GM12873 (cell line): ENCODE measurements around the gene IRF1.

Source experiments
- TF ChIP-seq, protein P1 (sequence below): IDR thresholded peaks from 2 replicates; pipeline ENCODE4 v1.5.1; 2012; ENCODE audit warnings: low read depth, mild to moderate bottlenecking, moderate library complexity, low read length, control low read depth; ENCODE audit not compliant: insufficient read depth; ENCODE audit errors: missing control alignments

IRF1 gene

DNA sequence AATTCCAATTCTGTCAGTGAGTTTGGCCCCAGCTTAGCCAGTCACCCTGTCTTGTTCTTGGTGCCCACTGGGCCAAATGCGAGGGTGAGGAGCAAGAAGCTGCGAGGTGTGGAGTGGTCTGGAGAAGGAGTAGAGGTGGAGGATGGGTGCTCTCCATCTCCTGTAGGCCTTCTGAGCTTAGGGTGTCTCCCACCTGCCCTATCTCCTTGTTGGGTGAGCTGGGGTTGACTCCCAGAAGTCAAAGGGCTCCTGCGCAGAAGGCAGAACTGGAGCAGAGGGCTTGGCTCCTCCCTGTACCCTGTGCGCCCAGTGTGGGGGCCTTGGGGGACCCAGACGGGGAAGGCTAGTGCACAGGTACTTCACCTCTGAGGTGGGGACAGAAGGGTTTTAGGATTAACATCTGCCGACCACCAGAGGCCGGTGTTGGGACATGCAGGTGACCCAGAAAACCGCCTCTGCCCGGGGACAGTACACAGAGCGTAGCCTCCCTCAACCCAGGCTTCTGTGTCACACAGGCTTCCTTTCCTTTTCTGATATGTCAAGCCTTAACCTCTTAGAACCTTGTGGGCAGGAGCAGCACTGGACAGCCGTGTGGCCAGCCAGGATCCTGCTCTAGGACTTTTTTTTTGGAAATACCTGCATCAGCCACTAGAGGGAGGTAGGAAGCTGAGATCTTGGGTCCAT lies 35.9 kb upstream of the IRF1 start:
- TF ChIP-seq, protein P1, sequence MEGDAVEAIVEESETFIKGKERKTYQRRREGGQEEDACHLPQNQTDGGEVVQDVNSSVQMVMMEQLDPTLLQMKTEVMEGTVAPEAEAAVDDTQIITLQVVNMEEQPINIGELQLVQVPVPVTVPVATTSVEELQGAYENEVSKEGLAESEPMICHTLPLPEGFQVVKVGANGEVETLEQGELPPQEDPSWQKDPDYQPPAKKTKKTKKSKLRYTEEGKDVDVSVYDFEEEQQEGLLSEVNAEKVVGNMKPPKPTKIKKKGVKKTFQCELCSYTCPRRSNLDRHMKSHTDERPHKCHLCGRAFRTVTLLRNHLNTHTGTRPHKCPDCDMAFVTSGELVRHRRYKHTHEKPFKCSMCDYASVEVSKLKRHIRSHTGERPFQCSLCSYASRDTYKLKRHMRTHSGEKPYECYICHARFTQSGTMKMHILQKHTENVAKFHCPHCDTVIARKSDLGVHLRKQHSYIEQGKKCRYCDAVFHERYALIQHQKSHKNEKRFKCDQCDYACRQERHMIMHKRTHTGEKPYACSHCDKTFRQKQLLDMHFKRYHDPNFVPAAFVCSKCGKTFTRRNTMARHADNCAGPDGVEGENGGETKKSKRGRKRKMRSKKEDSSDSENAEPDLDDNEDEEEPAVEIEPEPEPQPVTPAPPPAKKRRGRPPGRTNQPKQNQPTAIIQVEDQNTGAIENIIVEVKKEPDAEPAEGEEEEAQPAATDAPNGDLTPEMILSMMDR: peak; percentile 78

- TF ChIP-seq, protein P1: no peak
These were observed 34.7 kb upstream of the IRF1 start for GRCh38 chr5:132525299-132525724.

GRCh38 chr5:132510076-132510475 lies 19.5 kb upstream of the IRF1 start:
- TF ChIP-seq, protein P1: no peak

- TF ChIP-seq, protein P1: peak; percentile 76
These were observed 15.6 kb upstream of the IRF1 start for GRCh38 chr5:132506094-132506692.

DNA sequence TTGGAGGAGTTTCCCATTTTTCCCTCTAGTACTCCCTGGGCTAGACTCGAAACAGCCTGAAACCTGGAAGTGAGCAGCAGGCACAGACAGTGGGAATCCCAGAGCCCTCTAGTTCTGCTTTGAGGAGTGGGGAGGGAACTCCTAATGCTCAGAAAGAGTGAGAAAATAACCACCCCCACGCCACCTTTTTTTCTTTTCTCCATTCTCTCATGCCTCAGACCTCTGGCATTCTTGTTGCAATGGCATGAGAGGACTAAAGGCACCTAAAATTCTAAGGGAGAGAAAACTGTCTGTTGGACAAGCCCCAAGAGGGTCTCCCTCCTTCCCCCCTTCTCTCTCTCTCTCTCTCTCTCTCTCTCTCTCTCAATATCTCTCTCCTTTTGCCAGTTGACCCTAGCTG lies 15.1 kb upstream of the IRF1 start:
- TF ChIP-seq, protein P1: no peak

DNA sequence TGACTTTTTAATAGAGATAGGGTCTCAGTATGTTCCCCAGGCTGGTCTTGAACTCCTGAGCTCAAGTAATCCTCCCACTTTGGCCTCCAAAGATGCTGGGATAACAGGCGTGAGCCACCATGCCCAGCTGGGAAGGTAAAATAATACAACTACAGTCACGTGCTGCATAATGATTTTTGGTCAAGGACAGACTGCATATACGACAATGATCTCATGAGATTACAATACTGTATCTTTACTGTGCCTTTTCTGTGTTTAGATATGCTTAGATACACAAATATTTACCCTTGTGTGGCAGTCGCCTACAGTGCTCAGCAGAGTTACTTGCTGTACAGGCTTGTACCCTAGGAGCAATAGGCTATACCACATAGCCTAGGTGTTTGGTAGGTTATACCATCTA lies 14.2 kb upstream of the IRF1 start:
- TF ChIP-seq, protein P1: no peak

GRCh38 chr5:132503244-132503643 lies 12.7 kb upstream of the IRF1 start:
- TF ChIP-seq, protein P1: no peak
